ENCODE measurements around the gene TRIM63.

GRCh38 chr1:26083208-26083607, 15.8 kb upstream of the TRIM63 start:
- TF ChIP-seq ZNF274 (IDR thresholded peaks at IDR 0.05; ENCODE audit: low read depth, low read length) (no peak), YY1 (IDR thresholded peaks at IDR 0.05; ENCODE audit: insufficient read depth, insufficient read length) (no peak)
